Measurements from ENCODE around the gene SVOP. TPM values are rescaled to one million over a fixed set of nuclear protein-coding genes. Genes with fewer than 3 reads are reported as not detected.

SVOP gene
- total and polyA plus RNA-seq, 2 of the 4 experiments (the other 2 are of a cell fraction): not detected

DNA sequence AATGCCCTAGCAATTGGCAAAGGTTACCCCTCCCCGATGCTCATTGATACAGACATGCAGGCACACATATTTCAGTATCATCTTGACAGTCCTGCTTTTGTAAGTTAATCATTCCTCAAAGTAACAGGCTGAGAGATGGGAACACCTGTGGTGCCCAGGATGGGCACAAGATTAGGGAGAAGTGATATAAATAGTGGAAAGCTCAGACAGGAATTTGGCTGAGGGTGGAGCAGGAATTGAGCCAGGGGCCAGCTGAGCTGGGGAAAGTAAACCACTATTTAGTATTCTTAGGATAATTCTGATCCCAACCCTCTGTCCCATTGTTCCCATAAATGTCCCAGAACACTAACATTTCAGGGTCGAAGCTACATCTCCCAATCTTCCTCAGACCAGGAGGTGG, 102.7 kb downstream of the SVOP start:
- no peak overlapping the region for H3K27ac ChIP-seq (ENCODE audit: insufficient read depth, low read length)
- no peaks in the 10 kb centered on the region for H3K79me1 ChIP-seq (ENCODE audit: low read depth in 1 of 2, low read length in 2 of 2)
- H3K14ac ChIP-seq (replicated peaks; ENCODE audit: low read depth, low read length): no peak overlapping the region
- no peak overlapping the region for H2AFZ ChIP-seq (replicated peaks; ENCODE audit: low read length, poor library complexity)
- peaks cover 10% of the 10 kb centered on the region for H3K27me3 ChIP-seq (ENCODE audit: control insufficient read depth, insufficient read depth, low read length)
- H4K20me1 ChIP-seq (ENCODE audit: insufficient read depth, low read length): no peaks in the 10 kb centered on the region
- 0 out of 2 replicates have a peak, but pooled peaks cover 3% of the 10 kb centered on the region for H3K9me3 ChIP-seq (ENCODE audit: control insufficient read depth, insufficient read depth, low read length)
- dilution Hi-C loops (cut with HindIII; ENCODE audit: low sequenced_read_pairs, unreplicated experiment): no loop called here
- in situ Hi-C loops (cut with MboI; ENCODE audit: low sequenced_read_pairs): no loop called here
- no peak overlapping the region for H3K56ac ChIP-seq (ENCODE audit: extremely low read depth, insufficient read depth, low read length)
- H2BK20ac ChIP-seq (ENCODE audit: low read depth, low read length): no peak overlapping the region
- no peak overlapping the region for H3K23ac ChIP-seq (ENCODE audit: low read depth, low read length)
- H4K91ac ChIP-seq (ENCODE audit: insufficient read depth, low read depth, low read length): no peak overlapping the region
- no peak overlapping the region for H2BK15ac ChIP-seq (ENCODE audit: low read depth, low read length)
- H2BK5ac ChIP-seq (ENCODE audit: low read depth, low read length, poor library complexity, severe bottlenecking): no peak overlapping the region
- H2AK9ac ChIP-seq (replicated peaks; ENCODE audit: low read depth, low read length, poor library complexity): no peak overlapping the region
- ATAC-seq (ENCODE audit: low read depth): no peak
- H3K18ac ChIP-seq (ENCODE audit: low read depth, low read length): no peak overlapping the region
- no peak overlapping the region for H3K4me3 ChIP-seq (ENCODE audit: insufficient read depth, low read depth, low read length)
- H4K8ac ChIP-seq (ENCODE audit: low read depth in 2 of 2, low read length in 2 of 2): no peak overlapping the region
- TF ChIP-seq POLR2A (IDR thresholded peaks at IDR 0.05; ENCODE audit: low read depth, low read length) (no peak), MXI1 (IDR thresholded peaks at IDR 0.05; ENCODE audit: borderline replicate concordance, low read depth, low read length) (no peak), MAZ (IDR thresholded peaks at IDR 0.05; ENCODE audit: borderline replicate concordance, low read depth, low read length) (no peak)
- H2AK5ac ChIP-seq (ENCODE audit: low read depth, low read length): no peak overlapping the region
- ChIA-PET POLR2A (ENCODE audit: unreplicated experiment) (no interaction called here), CTCF (no interaction called here)
- BruUV-seq (replicated peaks): no TSS peak
- H3K9me1 ChIP-seq (ENCODE audit: insufficient read depth, low read length): no peaks in the 10 kb centered on the region
- intact Hi-C loops (cut with micrococcal nuclease): no loop called here
- H3K9ac ChIP-seq (ENCODE audit: low read depth, low read length): no peak overlapping the region
- H2BK120ac ChIP-seq (ENCODE audit: low read depth, low read length): no peak overlapping the region
- no peak overlapping the region for H4K5ac ChIP-seq (ENCODE audit: low read depth, low read length)
- no peak overlapping the region for H3K4ac ChIP-seq (ENCODE audit: low read depth, low read length)
- no peak overlapping the region for H3K4me2 ChIP-seq (ENCODE audit: low read depth, low read length)
- no peaks in the 10 kb centered on the region for H3K36me3 ChIP-seq (ENCODE audit: control insufficient read depth, insufficient read depth, low read length)
- no CpG with 5 or more reads among the region's 2 CpGs for WGBS, 2 experiments (ENCODE audit: extremely low coverage in 2 of 2, insufficient read length in 1 of 2)
- no peak for DNase-seq
- H3K4me1 ChIP-seq (ENCODE audit: control insufficient read depth, insufficient read depth, low read length): no peaks in the 10 kb centered on the region
